Endothelial cell of coronary artery (primary cell): ENCODE data around the gene GADD45A. TPM values are rescaled to one million over a fixed set of nuclear protein-coding genes. Genes with fewer than 3 reads are reported as not detected.

Experiments
- total RNA-seq: library from RNA; depleted of rRNA; stranded (reverse); fragments of >200 nt; gene quantifications from 2 replicates; pipeline ENCODE4 v1.2.3, GENCODE V29; 2014

GADD45A gene
- 46.9 and 56.8 TPM in 2 replicates for total RNA-seq

GRCh38 chr1:67685067-67685557 lies at the start of gene GADD45A:
GADD45A (plus strand) TSS chr1:67685201; CDS start chr1:67685495, 294 bp downstream.

Other genes starting within 250 kb of the GADD45A start
- gene GNG12, start 148.3 kb downstream of the GADD45A start, total RNA-seq, result 190 and 206 TPM in 2 replicates